GM19351 (cell line): ENCODE measurements around the gene ATXN7L3.
"Not testable (repeated sequence)": the region's sequence is repeated elsewhere in the genome, so short reads cannot be mapped to it uniquely, and the experiment has no call there.

Experiments used
- ATAC-seq: cut with Tn5 transposase; IDR thresholded peaks from one replicate; pipeline ENCODE4 v1.9.1; 2021; ENCODE audit warnings: mild to moderate bottlenecking, moderate library complexity; ENCODE audit not compliant: unreplicated experiment

The ATXN7L3 gene

GRCh38 chr17:44176671-44177501 lies 22.8 kb downstream of the ATXN7L3 start:
- ATAC-seq: no peak

DNA sequence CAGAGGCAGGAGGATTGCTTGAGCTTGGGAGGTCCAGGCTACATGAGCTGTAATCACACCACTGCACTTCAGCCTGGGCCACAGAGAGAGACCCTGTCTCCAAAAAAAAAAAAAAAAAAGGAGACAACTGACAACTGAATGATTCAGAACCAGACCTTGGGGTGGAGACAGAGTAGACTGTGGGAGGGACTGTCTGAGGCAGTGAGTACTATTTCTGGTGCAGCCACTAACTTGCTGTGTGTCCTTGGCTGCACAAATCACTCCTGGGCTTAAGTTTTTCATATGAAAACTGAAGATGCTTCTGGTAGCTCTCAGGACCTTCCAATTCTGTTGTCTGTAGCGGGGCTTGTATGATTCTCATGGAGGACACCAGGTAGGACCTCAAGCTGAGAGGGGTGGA lies 23.4 kb downstream of the ATXN7L3 start:
- ATAC-seq: no peak

- ATAC-seq: no peak
Measured at GRCh38 chr17:44174427-44174826, 25.3 kb downstream of the ATXN7L3 start.

- ATAC-seq: no peak
Measured at GRCh38 chr17:44171931-44172455, 27.7 kb downstream of the ATXN7L3 start.

DNA sequence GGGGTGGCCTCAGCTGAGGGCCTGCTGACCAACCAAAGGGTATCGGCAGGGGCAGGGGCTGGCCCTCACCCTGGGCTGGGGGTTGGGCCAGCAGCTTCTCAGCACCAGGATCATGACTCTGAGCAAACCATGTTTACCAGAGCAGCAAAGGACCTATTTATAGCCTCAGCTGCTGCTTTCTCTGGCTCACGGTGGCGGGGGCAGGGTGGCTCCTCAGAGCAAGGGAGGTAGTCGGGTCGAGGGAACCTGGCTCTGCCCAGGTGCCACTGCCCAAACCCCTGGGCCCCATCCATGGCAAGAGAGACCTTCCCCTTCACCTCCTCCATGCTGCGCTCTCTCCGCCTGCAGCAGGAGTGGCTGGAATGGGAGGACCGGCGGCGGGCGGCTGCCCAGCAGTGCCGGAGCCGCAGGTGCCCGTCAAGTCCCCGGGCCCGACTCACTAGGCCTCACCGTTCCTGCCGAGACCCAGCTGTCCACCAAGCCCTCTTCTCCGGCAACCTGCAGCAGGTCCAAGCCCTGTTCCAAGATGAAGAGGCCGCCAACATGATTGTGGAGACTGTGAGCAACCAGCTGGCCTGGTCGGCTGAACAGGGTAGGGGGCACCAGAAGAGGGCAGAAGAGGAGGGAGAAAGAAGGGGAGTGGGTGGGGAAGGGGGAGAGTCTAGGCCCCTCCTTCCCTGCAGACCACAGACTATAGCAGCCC lies 29.0 kb downstream of the ATXN7L3 start, which contains the start of gene ASB16:
Gene ASB16 (plus strand): TSS at position 206 of the 703 bp plus-strand sequence. CDS start 86 bp downstream, at position 292.
- no peak for ATAC-seq

GRCh38 chr17:44170135-44170498 lies 29.6 kb downstream of the ATXN7L3 start:
- no peak for ATAC-seq

DNA sequence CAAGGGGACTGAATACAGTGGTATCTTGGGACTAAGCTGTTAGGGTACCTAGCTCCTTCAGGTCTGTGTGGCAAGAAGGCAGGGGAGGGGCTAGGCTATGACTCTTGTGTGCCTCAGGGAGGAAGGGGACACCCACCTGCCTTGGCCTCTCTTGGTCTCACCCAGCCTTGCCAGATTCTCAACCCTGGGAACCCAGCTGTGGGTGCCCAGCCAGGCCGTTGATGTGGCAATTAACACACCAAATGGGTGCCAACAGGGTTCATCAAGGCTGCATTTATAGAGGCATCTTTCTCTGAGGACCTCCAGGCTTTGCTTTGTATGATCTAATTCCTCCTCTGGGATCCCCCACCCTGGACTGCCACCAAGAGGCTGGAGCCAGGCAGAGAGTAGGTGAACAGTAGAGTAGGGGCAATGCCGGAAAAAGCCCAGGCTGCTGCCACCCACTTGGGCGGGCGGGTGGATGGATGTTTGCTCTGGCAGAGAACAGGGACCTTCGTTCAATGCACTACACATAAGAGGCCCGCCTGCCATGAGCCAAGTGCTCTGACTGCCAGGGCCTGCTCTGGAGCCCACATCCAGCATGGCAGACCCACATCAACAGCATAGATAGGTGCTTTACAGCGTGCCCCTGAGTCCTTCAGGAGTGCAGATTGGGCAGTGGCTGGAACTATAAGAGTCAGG lies 32.4 kb downstream of the ATXN7L3 start:
- no peak for ATAC-seq

DNA sequence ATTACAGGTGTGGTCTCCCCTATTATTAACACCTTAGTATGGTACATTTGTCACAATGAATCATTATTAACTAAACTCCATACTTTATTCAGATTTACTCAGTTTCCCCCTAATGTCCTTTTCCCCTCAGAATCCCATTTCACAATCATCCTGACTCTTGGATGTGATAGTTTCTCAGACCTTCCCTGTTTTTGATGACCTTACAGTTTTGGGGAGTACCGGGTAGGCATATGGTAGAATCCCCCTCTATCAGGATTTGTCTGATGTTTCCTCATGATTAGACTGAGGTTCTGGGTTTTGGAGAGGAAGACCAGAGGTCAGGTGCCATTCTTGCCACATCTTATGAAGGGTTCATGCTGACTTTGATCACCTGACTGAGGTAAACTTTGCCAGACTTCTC lies 35.2 kb downstream of the ATXN7L3 start:
- ATAC-seq: no peak

GRCh38 chr17:44159519-44160210 lies 40.0 kb downstream of the ATXN7L3 start:
- no peak for ATAC-seq

GRCh38 chr17:44155488-44155887 lies 44.2 kb downstream of the ATXN7L3 start:
- ATAC-seq: no peak

GRCh38 chr17:44152875-44153274 lies 46.8 kb downstream of the ATXN7L3 start:
- ATAC-seq: no peak

GRCh38 chr17:44149750-44150329 lies 49.8 kb downstream of the ATXN7L3 start:
- ATAC-seq: no peak

- ATAC-seq: not testable (repeated sequence)
Measured at GRCh38 chr17:44149066-44149465, 50.6 kb downstream of the ATXN7L3 start.

DNA sequence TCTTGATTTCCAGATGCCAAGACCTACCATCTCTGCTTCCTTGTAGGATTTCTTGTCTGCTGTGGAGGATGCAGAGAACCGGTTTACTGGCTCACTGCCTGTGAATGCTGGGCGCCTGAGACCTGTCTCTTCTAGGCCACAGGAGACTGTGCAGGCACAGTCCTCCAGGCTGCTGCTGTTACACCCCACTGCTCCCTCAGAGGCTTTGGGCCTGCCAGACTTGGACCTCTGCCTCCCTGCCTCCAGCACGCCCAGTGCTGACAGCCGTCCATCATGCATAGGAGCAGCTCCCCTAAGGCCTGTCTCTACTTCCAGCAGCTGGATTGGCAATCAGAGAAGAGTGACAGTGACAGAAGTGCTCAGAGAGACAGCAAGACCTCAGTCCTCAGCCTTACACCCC lies 51.9 kb downstream of the ATXN7L3 start:
- ATAC-seq: no peak

- ATAC-seq: no peak
Measured at GRCh38 chr17:44146375-44147346, 53.0 kb downstream of the ATXN7L3 start.

- no peak for ATAC-seq
Measured at GRCh38 chr17:44144966-44145739, 54.5 kb downstream of the ATXN7L3 start.

DNA sequence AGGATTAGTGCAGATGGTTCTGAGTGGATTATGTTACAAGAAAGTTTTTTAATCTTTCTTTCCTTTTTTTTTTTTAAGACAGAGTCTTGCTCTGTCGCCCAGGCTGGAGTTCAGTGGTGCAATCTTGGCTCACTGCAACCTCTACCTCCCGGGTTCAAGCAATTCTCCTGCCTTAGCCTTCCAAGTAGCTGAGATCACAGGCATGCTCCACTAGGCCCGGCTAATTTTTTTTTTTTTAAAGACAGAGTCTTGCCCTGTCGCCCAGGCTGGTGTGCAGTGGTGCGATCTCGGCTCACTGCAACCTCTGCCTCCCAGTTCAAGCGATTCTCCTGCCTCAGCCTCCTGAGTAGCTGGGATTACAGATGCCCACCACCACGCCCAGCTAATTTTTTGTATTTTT lies 55.8 kb downstream of the ATXN7L3 start:
- ATAC-seq: not testable (repeated sequence)
